Calu3 (cell line): ENCODE results near the gene UST. TPM values are rescaled to one million over a fixed set of nuclear protein-coding genes. Genes with fewer than 3 reads are reported as not detected.

Experiments used
- BruUV-seq: library from RNA; stranded (reverse); fragments of 400-500 nt; replicated peaks from 2 replicates; lab custom pipeline; 2021; lab: Mats Ljungman, UMichigan
- CTCF ChIA-PET: fragments of 300-600 bp; sonication (Branson Sonifier 250); formaldehyde crosslinking; loops from one replicate; lab custom pipeline; 2022; ENCODE audit warnings: antibody characterized with exemption; lab: Charles Lee
- DNase-seq: peaks from one replicate; pipeline ENCODE4 v3.0.0; 2022
- H3K27ac Mint-ChIP-seq: one replicate; pipeline ENCODE4 v1.8.0; 2022; ENCODE audit warnings: mixed read lengths; ENCODE audit not compliant: unreplicated experiment
- H3K27me3 Mint-ChIP-seq: one replicate; pipeline ENCODE4 v1.8.0; 2022; ENCODE audit warnings: mixed read lengths; ENCODE audit not compliant: unreplicated experiment
- H3K36me3 Mint-ChIP-seq: one replicate; pipeline ENCODE4 v1.8.0; 2022; ENCODE audit warnings: mild to moderate bottlenecking, moderate library complexity, mixed read lengths; ENCODE audit not compliant: insufficient read depth, unreplicated experiment
- H3K4me1 Mint-ChIP-seq: one replicate; pipeline ENCODE4 v1.8.0; 2022; ENCODE audit warnings: mild to moderate bottlenecking, low read depth, mixed read lengths; ENCODE audit not compliant: unreplicated experiment
- H3K4me3 Mint-ChIP-seq: one replicate; pipeline ENCODE4 v1.8.0; 2022; ENCODE audit warnings: mild to moderate bottlenecking, low read depth, moderate library complexity, mixed read lengths; ENCODE audit not compliant: unreplicated experiment
- H3K9me3 Mint-ChIP-seq: one replicate; pipeline ENCODE4 v1.8.0; 2022; ENCODE audit warnings: low read depth, mixed read lengths; ENCODE audit not compliant: unreplicated experiment
- intact Hi-C: fragments of 100-400 bp; cut with micrococcal nuclease; formaldehyde crosslinking; loops from one replicate; pipeline ENCODE4 v1.10.0; 2022; ENCODE audit not compliant: unreplicated experiment
- total RNA-seq: library from RNA; stranded (reverse); gene quantifications from 2 replicates; pipeline ENCODE4 v1.2.3, GENCODE V29; 2022
- TF ChIP-seq, protein P1 (sequence below): fragments of 200-600 bp; IDR thresholded peaks from one replicate; pipeline ENCODE4 v1.8.0; 2022; ENCODE audit warnings: antibody characterized with exemption; ENCODE audit not compliant: unreplicated experiment

UST gene
- total RNA-seq, 1 experiment from 2014 or later = 2.4 TPM

DNA sequence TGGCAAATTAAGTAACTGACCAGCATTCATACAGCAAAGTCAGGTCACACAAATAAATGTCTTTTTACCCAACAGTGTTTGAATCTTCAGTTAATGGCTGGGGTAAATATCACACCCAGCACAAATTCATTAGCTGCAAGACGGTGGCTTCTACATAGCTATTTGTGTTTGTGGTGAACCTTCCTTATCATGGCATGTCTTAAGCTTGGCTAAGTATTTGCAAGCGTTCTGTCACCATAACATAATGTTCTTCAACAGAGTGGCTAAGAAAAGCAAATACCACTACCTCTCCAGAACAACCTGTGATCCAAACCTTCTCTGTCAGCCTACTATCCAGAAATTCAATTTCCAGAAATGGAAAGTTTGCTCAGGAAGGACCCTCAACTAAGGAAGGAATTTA lies 315.1 kb downstream of the UST start:
- TF ChIP-seq, protein P1, sequence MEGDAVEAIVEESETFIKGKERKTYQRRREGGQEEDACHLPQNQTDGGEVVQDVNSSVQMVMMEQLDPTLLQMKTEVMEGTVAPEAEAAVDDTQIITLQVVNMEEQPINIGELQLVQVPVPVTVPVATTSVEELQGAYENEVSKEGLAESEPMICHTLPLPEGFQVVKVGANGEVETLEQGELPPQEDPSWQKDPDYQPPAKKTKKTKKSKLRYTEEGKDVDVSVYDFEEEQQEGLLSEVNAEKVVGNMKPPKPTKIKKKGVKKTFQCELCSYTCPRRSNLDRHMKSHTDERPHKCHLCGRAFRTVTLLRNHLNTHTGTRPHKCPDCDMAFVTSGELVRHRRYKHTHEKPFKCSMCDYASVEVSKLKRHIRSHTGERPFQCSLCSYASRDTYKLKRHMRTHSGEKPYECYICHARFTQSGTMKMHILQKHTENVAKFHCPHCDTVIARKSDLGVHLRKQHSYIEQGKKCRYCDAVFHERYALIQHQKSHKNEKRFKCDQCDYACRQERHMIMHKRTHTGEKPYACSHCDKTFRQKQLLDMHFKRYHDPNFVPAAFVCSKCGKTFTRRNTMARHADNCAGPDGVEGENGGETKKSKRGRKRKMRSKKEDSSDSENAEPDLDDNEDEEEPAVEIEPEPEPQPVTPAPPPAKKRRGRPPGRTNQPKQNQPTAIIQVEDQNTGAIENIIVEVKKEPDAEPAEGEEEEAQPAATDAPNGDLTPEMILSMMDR = no peak
- H3K4me3 Mint-ChIP-seq = no peak overlapping the region
- no TSS peak for BruUV-seq
- no peak for DNase-seq
- peaks cover 17% of the 10 kb centered on the region for H3K27me3 Mint-ChIP-seq
- CTCF ChIA-PET = interaction anchor here (1.0 kb wide), 1 partner anchor 10 kb away, joined by 3 read pairs; no protein-coding TSS in a partner anchor
- H3K9me3 Mint-ChIP-seq = no peaks in the 10 kb centered on the region
- peaks cover 12% of the 10 kb centered on the region for H3K4me1 Mint-ChIP-seq
- peaks cover 5% of the 10 kb centered on the region for H3K36me3 Mint-ChIP-seq
- intact Hi-C loops = no loop called here
- H3K27ac Mint-ChIP-seq = no peak overlapping the region

DNA sequence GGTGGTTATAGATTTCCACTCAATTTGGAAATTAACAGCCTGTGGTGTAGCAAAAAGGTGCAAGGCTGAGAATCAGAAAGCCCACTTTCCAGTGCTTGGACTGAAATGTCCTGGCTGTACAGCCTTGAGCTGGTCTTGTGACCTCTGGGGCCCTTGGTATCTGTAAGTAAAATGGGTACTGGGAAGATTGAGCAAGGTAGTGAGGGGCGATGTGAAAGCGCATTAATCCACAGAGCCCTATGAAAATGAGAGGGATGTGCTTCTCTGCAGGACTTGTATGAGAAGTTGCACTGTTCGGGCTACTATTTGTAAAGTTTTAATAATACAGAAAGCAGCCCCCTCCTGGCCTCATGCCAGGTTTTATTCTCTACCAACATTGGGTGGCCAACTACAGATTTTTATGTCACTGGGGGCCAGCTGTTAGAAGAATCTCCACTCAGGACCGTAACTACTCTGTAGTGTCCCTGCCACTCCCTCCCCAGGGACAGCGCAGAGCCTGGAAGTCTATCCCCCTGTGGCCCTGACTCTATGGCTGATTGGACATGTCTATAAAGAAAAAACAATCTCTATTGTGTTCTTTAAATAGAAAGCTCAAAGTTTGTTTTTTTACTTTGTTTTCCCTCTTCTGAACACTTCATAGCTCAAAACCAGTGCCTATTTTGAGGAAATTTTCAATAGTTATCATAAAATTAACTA lies 316.0 kb downstream of the UST start:
- Mint-ChIP-seq H3K27me3 (peaks cover 21% of the 10 kb centered on the region), H3K4me3 (no peak overlapping the region), H3K9me3 (no peaks in the 10 kb centered on the region), H3K36me3 (peaks cover 5% of the 10 kb centered on the region), H3K27ac (no peak overlapping the region), H3K4me1 (peaks cover 12% of the 10 kb centered on the region)
- TF ChIP-seq, protein P1 = no peak
- no peak for DNase-seq
- intact Hi-C loops = no loop called here
- CTCF ChIA-PET = no interaction called here
- BruUV-seq = no TSS peak

DNA sequence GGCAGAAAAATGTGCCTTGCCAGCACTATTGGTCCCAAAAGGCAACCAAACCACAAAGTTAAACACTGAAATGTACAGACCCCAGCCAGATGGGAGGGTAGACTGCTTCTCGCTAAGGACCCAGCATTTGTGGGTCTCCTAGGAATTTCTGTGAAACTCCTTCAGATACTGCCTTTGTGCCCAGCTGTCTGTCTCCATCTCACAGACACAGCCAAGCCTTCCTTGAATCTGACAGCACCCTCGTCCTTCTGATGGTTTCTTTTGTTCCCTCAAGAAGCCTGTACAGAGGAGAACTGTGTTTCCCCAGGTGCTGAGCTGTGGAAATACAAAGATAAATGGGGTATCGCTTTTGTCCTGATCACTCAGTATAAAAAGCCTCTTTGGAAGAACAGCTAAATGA lies 316.6 kb downstream of the UST start:
- no TSS peak for BruUV-seq
- intact Hi-C loops = no loop called here
- TF ChIP-seq, protein P1 = no peak
- no peak for DNase-seq
- no peak overlapping the region for H3K4me3 Mint-ChIP-seq
- peaks cover 21% of the 10 kb centered on the region for H3K27me3 Mint-ChIP-seq
- CTCF ChIA-PET = interaction anchor here (0.6 kb wide), 1 partner anchor 421 kb away, joined by 6 read pairs; the partner anchor contains the start of gene ZC3H12D
- H3K36me3 Mint-ChIP-seq = peaks cover 5% of the 10 kb centered on the region
- H3K9me3 Mint-ChIP-seq = no peaks in the 10 kb centered on the region
- H3K4me1 Mint-ChIP-seq = peaks cover 12% of the 10 kb centered on the region
- H3K27ac Mint-ChIP-seq = no peak overlapping the region

DNA sequence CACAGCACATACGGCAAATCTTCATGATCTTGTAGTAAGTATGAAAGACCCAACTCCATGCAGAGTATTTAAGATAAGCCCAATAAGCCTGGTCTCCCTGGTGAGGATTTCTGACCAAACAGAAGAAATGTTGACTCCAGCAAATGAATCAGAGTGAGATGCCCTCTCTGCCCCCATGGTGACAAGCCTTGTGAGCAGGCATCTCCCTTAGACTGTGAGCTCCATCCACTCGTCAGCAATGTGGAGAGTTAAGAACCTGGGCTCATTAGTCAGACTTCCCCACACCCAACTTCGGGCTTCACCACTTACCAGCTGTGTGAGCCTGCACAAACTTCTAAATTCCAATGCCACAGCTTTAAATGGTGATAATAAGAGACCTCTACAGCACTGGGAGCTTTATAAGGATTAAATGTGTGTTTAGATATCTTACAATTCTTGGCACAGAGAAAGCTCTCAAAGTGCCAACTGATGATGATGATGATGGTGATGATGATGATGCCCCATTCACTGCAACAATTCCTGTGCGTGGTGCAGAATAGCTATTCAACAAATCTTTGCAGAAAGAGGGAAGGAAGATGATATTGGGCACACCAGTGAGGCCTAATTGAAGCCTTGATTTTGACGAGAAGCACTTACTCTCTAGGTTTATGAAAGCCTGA lies 317.3 kb downstream of the UST start:
- TF ChIP-seq, protein P1 = no peak
- H3K36me3 Mint-ChIP-seq = peaks cover 5% of the 10 kb centered on the region
- CTCF ChIA-PET = interaction anchor here (0.6 kb wide), 1 partner anchor 421 kb away, joined by 6 read pairs; the partner anchor contains the start of gene ZC3H12D
- intact Hi-C loops = no loop called here
- no peaks in the 10 kb centered on the region for H3K9me3 Mint-ChIP-seq
- no TSS peak for BruUV-seq
- H3K4me3 Mint-ChIP-seq = no peak overlapping the region
- DNase-seq = no peak
- peaks cover 21% of the 10 kb centered on the region for H3K27me3 Mint-ChIP-seq
- no peak overlapping the region for H3K27ac Mint-ChIP-seq
- H3K4me1 Mint-ChIP-seq = peaks cover 12% of the 10 kb centered on the region
